Vagina (tissue), 2 donors: Measurements from ENCODE around the gene SUPT3H.

ENCODE experiments used
- CTCF ChIP-seq, 3 experiments: fragments of 450-650 bp in 2 of 3; fragments of 200-600 bp in 1 of 3; sonication (generic) in 1 of 3; IDR thresholded peaks; one replicate each; pipeline ENCODE4 v1.5.1; 2017 to 2019; ENCODE audit warnings: antibody characterized with exemption in 3 of 3, mild to moderate bottlenecking in 2 of 3, moderate library complexity in 2 of 3
- POLR2A ChIP-seq, 2 donors: fragments of 450-650 bp; IDR thresholded peaks; one replicate each; pipeline ENCODE4 v1.6.1; 2017; ENCODE audit warnings: antibody characterized with exemption in 2 of 2, mild to moderate bottlenecking in 2 of 2, moderate library complexity in 2 of 2
- POLR2AphosphoS5 ChIP-seq, 2 donors: sonication (generic); formaldehyde crosslinking; IDR thresholded peaks; one replicate each; pipeline ENCODE4 v1.9.0; 2017; ENCODE audit warnings: antibody characterized with exemption in 2 of 2, mild to moderate bottlenecking in 2 of 2, low read depth in 1 of 2; ENCODE audit not compliant: insufficient read depth in 1 of 2

GRCh38 chr6:45415788-45416518, 38.2 kb upstream of the SUPT3H start:
- TF ChIP-seq CTCF (IDR thresholded peaks at IDR 0.05) (no peak), POLR2A (IDR thresholded peaks at IDR 0.05) (no peak), POLR2AphosphoS5 (IDR thresholded peaks at IDR 0.05; ENCODE audit: insufficient read depth in 1 of 2, low read depth in 1 of 2) (no peak)
